GM18868 (cell line): ENCODE results near the gene NME7.
"Not testable (repeated sequence)": the region's sequence is repeated elsewhere in the genome, so short reads cannot be mapped to it uniquely, and the experiment has no call there.

Source experiments
- ATAC-seq: cut with Tn5 transposase; IDR thresholded peaks from one replicate; pipeline ENCODE4 v1.9.1; 2021; ENCODE audit warnings: mild to moderate bottlenecking, moderate library complexity; ENCODE audit not compliant: unreplicated experiment

The NME7 gene

GRCh38 chr1:169240449-169241232 is 127.0 kb downstream of the NME7 start:
- ATAC-seq, result no peak

GRCh38 chr1:169236880-169237279 is 130.7 kb downstream of the NME7 start:
- ATAC-seq, result no peak

DNA sequence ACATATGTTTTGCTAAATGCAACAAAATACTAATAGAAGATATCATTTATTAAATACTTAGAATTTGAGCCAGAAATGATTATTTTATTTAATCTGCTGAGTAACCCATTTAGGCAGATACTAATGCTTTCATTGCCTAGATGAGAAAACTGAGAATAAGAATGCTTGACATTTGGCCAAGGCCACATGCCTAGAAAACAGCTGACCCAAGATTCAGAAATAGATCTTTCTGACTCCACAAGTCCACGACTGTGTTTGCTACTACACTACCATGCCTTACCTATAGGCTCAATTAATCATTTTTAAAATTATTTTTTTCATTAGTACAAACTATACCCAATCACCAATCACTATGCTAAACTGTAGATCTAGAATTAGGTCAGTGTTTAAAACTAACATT is 131.5 kb downstream of the NME7 start:
- no peak for ATAC-seq

- ATAC-seq, result no peak
Measured at GRCh38 chr1:169235568-169235967, 132.0 kb downstream of the NME7 start.

DNA sequence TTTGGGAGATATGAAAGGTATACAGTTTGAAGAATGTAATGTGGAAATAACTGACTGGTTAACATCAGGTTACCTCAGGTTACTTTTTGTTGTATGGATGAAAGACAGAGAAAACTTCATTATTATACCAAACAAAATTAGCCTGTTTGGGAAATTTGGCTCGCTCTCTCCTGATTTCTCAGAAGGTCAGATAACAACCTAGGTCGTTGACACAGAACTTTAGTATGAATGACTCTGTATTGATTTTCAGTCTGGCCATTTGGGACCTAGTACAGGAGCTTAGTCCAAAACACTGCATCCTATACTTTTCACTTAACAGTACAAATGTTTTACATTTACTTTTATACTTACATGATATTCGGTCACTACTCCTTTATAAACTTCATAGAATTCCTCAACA is 132.8 kb downstream of the NME7 start:
- no peak for ATAC-seq

DNA sequence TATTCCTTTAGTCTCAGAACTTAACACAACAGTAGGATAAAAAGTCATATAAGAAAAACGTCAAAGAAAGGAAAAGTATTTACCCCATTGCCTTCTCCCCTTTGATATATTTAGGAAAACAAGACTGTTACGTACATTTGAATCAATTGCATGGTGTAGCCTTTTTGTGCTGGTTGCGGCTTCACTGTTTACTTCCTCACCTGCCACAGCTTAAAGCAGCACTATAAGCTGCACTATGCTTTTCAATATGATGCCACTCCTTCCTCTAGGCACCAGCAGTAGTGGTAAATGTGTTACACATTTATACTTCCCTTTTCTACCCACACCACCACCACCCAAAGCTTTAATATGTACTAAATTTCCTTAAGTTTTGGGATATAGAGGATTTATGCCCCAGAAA is 150.0 kb downstream of the NME7 start:
- no peak for ATAC-seq

DNA sequence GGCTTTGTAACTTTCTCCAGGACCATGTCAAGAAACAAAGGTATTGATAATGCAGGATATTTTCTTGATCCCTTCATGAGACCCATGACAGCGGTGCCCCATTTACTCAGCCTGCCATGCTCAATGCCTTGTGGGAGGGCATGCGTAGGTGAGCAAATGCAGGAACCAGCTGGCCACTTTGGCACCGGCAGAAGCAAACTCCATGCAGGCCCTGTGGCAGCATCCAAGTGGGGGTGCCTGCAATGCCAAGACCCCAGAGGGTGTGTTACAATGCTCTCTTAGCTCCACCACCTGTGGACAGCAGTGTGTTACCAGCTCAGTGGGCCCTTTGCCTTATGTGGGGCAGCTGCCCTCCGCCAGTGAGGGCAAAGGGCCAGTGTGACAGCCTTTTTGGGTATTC is 153.0 kb downstream of the NME7 start:
- no peak for ATAC-seq

DNA sequence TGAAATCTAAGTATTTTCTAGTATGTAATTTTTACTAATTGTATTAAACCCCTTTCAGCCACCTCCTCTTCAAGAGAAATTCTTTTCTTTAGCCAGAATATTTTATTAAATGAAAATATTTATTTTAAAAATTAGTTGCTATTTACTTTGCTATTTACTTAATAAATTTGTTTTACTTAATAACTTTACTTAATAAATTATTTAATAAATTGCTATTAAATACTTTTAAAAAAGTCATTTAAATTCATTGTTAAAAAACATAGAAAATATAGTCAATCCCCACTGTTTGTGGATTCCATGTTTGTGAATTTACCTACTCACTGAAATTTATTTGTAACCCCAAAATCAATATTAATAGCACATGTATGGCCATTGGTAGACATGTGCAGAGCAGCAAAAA is 155.5 kb downstream of the NME7 start:
- ATAC-seq, result no peak

- no peak for ATAC-seq
Measured at GRCh38 chr1:169207797-169208520, 159.6 kb downstream of the NME7 start.

GRCh38 chr1:169204157-169204556 is 163.4 kb downstream of the NME7 start:
- ATAC-seq, result no peak

- no peak for ATAC-seq
Measured at GRCh38 chr1:169202791-169203665, 164.6 kb downstream of the NME7 start.

DNA sequence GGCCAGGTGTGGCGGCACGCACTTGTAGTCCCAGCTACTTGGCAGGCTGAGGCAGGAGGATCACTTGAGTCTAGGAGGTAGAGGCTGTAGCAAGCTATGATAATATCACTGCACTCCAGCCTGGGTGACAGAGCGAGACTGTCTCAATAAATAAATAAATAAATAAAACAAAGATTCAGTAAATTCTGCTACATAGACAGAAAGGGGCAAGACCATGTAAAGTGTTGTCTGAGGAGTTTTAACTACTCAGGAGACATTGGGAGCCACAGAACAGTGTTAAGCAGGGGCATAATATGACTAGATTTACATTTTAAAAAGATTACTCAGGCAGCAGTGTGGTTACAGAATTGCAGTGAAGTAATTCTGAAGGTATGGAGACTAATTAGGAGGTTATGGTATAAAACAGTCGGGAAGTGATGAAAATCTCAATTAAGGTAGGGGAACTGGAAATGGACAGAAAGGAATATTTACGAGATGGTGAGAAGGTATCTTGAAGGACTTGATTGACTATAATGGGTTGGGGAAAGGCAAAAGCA is 166.4 kb downstream of the NME7 start:
- no peak for ATAC-seq

GRCh38 chr1:169200319-169200718 is 167.3 kb downstream of the NME7 start:
- no peak for ATAC-seq

DNA sequence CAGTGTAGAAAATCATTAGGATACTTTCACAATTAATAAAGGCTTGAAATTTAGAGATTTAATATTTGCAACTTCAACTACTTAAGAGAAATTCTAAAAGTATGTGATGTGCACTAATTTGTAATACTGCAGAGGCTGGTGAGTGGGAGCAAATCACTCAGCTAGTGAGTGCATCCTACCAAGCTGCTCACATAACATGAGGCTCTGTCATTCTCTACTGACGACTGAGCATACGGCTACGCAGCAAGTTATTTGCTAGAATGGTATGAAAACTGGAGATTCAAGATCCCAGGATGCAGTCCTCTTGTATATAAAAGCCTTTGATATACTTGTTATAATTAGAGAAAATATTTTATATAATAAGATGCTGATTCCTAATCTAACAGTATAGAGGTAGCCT is 171.0 kb downstream of the NME7 start:
- ATAC-seq, result no peak

- no peak for ATAC-seq
Measured at GRCh38 chr1:169196161-169196560, 171.4 kb downstream of the NME7 start.

- ATAC-seq, result no peak
Measured at GRCh38 chr1:169193191-169193850, 174.3 kb downstream of the NME7 start.

- ATAC-seq, result no peak
Measured at GRCh38 chr1:169186106-169186505, 181.5 kb downstream of the NME7 start.

DNA sequence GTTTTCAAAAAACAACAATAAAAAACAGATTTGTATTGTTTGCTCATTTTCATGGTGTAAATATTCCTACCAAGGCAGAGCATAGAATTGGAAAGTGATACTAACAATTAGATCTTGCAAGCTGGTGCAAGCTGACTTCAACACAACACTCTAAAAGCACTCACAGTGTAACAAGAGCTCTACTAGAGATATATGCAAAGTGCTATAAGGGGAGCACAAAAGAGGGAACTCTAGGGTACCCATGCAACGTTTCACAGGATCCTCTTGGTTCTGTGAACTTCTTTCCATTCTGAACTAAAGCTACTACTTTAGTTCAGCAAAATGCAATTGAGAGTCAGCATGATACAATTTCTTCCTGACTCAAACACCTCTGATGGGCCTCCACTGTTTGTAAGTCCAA is 182.8 kb downstream of the NME7 start:
- ATAC-seq, result no peak

DNA sequence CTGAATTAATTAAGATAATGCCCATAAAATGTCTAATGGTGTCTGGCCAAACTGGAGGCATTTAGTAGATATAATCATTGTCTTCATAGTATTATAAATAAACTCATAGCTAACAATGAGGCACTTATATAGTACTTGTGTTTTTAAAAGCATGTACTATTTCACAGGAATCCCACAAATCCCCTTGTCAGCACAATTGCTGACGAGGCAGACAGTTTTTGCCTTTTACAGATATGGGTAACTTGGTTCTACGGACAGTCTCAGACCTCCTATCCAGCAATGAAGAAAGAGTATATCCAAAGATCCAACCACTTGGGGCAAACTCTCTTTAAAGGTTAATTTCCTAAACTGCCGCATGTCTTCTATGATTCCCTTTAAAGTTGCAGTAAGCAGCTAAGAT is 187.4 kb downstream of the NME7 start:
- no peak for ATAC-seq

DNA sequence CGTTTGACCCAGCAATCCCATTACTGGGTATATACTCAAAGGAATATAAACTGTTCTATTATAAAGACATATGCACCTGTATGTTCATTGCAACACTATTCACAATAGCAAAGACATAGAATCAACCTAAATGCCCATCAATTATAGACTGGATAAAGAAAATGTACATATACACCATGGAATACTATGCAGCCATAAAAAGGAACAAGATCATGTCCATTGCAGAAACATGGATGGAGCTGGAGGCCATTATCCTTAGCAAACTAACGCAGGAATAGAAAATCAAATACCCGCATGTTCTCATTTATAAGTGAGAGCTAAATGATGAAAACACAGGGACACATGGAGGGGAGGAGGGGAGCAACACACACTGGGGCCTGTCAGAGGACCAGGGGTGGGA is 188.2 kb downstream of the NME7 start:
- ATAC-seq, result not testable (repeated sequence)

DNA sequence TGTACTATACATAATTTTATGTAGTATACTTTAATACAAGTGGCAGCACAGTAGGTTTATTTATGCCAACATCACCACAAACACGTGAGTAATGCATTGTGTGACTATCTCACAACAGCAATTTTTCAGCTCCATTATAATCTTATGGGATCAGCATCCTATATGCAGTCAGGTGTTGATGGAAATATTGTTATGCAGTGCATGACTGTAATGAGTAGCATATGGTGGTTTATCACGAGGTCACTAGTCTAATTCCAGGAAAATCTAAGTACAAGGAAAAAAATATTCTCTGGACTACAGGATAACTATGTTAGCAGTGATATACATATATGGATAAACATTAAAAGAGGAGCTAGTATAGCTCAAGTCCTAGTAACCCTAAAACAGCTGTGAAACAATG is 192.1 kb downstream of the NME7 start:
- no peak for ATAC-seq
